OCI-LY7 (cell line): ENCODE measurements around the gene ZFYVE26.

Experiments
- EZH2phosphoT487 ChIP-seq: fragments of 200-600 bp; sonication (generic); IDR thresholded peaks from 2 replicates; pipeline ENCODE4 v1.6.1; 2018; ENCODE audit warnings: low read depth, borderline replicate concordance, mild to moderate bottlenecking, mixed run types, antibody characterized with exemption, low read length, moderate library complexity, mixed read lengths
- TF ChIP-seq, protein P1 (sequence below): fragments of 200-600 bp; sonication (generic); conservative IDR thresholded peaks from 2 replicates; pipeline ENCODE4 v1.5.1; 2014; ENCODE audit warnings: mild to moderate bottlenecking, antibody characterized with exemption, low read length, moderate library complexity, mixed read lengths

DNA sequence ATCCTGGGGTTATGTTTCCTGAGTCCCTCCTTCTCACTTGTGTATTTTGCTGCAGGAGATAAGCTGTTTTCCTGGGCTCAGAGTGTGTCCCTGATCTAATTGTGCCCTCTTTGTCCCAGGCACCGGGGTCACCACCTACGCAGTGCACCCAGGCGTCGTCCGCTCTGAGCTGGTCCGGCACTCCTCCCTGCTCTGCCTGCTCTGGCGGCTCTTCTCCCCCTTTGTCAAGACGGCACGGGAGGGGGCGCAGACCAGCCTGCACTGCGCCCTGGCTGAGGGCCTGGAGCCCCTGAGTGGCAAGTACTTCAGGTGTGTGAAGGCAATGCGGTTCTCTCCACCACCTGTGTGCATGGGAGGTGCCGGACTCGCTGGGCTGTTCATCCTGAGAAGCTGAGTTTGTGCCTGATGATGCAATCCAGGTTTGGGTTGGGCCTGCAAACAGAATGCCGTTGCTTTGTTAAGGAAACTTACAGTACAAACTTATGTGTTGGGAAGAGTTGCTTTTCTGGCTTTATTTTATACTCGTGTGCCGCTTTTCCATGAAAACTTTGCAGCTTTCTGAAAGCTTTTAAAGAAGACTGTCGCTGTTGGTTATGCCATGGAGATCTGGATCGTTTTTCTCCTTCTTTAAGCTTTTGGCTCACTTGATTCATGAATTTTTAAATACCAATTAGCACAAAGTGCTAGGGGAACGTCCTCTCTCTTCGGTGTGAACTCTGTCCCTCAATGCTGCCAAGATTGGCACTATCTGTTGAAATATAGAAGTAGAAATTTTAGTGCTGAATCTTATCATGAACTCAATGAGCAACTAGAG lies 87.1 kb downstream of the ZFYVE26 start:
- TF ChIP-seq, protein P1, sequence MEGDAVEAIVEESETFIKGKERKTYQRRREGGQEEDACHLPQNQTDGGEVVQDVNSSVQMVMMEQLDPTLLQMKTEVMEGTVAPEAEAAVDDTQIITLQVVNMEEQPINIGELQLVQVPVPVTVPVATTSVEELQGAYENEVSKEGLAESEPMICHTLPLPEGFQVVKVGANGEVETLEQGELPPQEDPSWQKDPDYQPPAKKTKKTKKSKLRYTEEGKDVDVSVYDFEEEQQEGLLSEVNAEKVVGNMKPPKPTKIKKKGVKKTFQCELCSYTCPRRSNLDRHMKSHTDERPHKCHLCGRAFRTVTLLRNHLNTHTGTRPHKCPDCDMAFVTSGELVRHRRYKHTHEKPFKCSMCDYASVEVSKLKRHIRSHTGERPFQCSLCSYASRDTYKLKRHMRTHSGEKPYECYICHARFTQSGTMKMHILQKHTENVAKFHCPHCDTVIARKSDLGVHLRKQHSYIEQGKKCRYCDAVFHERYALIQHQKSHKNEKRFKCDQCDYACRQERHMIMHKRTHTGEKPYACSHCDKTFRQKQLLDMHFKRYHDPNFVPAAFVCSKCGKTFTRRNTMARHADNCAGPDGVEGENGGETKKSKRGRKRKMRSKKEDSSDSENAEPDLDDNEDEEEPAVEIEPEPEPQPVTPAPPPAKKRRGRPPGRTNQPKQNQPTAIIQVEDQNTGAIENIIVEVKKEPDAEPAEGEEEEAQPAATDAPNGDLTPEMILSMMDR = no peak
- no peak for TF ChIP-seq EZH2phosphoT487
